Urinary bladder (tissue), 4 donors: ENCODE results near the gene DLK1. TPM values are rescaled to one million over a fixed set of nuclear protein-coding genes. Genes with fewer than 3 reads are reported as not detected.

Source experiments
- DNase-seq: peaks from one replicate; pipeline ENCODE4 v3.0.0-alpha.2; 2015; ENCODE audit errors: extremely low spot score
- H3K27ac ChIP-seq: one replicate; pipeline ENCODE4 v1.5.1; 2013; ENCODE audit warnings: low read depth, mild to moderate bottlenecking, moderate library complexity
- H3K36me3 ChIP-seq: one replicate; pipeline ENCODE4 v1.6.1; 2013; ENCODE audit warnings: mild to moderate bottlenecking, moderate library complexity; ENCODE audit not compliant: insufficient read depth
- H3K4me1 ChIP-seq: one replicate; pipeline ENCODE4 v1.6.1; 2013; ENCODE audit warnings: mild to moderate bottlenecking, moderate library complexity; ENCODE audit not compliant: insufficient read depth
- H3K4me3 ChIP-seq: one replicate; pipeline ENCODE4 v1.5.1; 2013; ENCODE audit warnings: low read depth, low read length
- WGBS: extraction: QIAGEN DNeasy Blood & Tissue Kit; methylation state at CpG from one replicate; pipeline ENCODE4 v1.1.7; 2013; 5-methylcytosine and 5-hydroxymethylcytosine counted together
- polyA plus RNA-seq: library from polyadenylated mRNA; stranded (reverse); fragments of 200-250 nt; gene quantifications from one replicate; pipeline ENCODE4 v1.2.3, GENCODE V29; 2013
- total RNA-seq: library from RNA; depleted of rRNA; stranded (reverse); fragments of >200 nt; gene quantifications from one replicate; pipeline ENCODE4 v1.2.3, GENCODE V29; 2014
- donor health status: healthy with polysubstance abuse.
- donor health status: healthy.

The DLK1 gene
- total and polyA plus RNA-seq, 2 donors: 7.1 to 87.3 TPM

DNA sequence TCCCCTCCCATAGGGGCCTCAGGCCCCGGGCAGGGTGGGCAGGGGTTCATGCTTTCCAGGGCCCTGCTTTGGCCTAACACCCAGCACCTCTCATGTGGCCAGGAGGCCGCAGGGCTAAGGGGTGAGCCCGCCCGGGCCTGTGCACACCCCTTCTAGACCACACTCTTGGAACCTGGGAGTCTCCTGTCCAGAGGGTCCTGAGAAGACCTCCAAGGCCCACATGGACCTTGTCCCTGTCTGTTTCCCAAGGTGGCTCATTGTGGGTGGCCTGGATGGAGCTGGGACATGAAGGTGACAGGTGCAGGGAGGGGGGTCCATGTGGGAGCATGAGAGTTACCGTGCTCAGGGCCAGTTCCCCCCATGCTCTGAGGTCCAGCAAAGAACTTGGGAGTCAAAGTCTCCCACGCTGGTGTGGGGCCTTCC is 11.6 kb downstream of the DLK1 start:
- H3K36me3 ChIP-seq: no peaks in the 10 kb centered on the region
- no peak for DNase-seq
- no peaks in the 10 kb centered on the region for H3K4me1 ChIP-seq
- H3K4me3 ChIP-seq: no peak overlapping the region
- H3K27ac ChIP-seq: no peak overlapping the region
- 91% methylated on average over 6 of the region's 6 CpGs for WGBS

DNA sequence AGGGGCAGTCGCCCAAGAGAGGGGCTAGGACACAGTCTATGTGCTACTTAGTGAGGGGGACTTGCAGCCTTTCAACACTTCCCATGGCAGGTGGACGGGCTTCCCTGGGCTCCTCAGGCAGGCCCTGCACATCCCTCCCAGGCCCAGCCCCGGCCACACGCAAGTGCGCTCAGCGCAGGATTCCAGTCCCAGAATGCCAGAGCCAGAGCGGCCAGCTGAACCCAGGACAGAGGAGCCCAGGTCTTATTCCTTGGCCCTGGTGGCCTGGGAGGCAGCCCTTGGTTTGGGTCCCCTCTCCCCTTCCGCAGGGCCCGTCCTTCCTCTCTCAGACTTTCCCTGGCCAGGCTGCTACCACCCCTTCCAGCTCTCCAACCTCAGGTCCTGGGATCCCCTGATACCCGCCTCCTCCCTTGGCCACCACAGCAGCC is 12.0 kb downstream of the DLK1 start:
- Histone ChIP-seq H3K36me3 (no peaks in the 10 kb centered on the region), H3K4me3 (no peak overlapping the region), H3K4me1 (no peaks in the 10 kb centered on the region), H3K27ac (no peak overlapping the region)
- no peak for DNase-seq
- WGBS: 96% methylated on average over 10 of the region's 10 CpGs

DNA sequence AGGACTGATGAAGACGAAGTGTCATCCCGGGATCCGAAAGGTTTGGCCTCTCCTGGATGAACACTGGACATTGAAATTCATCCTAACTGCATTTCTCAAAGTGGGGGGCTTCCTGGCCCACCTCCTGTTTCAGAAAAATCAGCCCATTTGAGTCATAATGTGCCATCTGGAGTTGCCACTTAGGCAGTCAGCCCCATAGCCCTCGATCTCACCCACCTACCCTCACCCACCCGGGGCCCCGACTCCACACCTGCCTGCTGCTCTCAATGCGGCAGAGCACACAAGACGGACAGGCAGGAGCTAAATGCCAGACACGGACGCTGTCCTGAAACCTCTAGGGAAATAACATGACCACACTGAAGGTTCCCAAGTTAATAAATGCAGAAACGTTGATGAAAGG is 12.6 kb downstream of the DLK1 start:
- H3K27ac ChIP-seq: no peak overlapping the region
- H3K4me1 ChIP-seq: no peaks in the 10 kb centered on the region
- no peak overlapping the region for H3K4me3 ChIP-seq
- DNase-seq: no peak
- 85% methylated on average over 11 of the region's 11 CpGs for WGBS
- H3K36me3 ChIP-seq: no peaks in the 10 kb centered on the region

DNA sequence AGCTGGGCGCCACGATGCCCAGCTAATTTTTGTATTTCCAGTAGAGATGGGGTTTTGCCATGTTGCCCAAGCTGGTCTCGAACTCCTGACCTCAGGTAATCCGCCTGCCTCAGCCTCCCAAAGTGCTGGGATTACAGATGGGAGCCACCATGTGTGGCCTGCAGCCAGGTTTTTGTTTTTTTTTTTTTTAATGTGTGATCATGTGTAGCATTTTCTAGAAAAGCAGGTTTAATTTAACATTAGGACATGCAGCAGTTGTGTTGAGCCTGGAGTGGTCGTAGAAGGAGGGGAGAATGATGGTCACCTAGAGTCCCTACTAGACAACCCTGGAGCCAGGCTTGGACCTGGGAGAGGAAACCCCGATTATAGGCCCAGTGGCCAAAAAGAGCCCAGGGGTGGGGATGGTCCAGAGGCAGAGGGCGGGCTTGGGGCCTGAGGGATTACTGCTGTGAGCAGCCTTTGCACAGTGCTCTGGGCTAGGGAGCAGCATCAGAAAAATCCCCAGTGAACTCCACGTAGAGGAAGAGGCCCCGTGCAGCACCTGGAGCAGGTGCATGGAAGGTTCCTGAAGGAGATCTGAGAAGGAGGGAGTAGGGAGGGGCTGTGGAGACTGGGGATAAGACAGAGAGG is 13.6 kb downstream of the DLK1 start:
- no peak overlapping the region for H3K27ac ChIP-seq
- no peak overlapping the region for H3K4me3 ChIP-seq
- H3K36me3 ChIP-seq: no peaks in the 10 kb centered on the region
- DNase-seq: no peak
- WGBS: 80% methylated on average over 9 of the region's 9 CpGs
- no peaks in the 10 kb centered on the region for H3K4me1 ChIP-seq

DNA sequence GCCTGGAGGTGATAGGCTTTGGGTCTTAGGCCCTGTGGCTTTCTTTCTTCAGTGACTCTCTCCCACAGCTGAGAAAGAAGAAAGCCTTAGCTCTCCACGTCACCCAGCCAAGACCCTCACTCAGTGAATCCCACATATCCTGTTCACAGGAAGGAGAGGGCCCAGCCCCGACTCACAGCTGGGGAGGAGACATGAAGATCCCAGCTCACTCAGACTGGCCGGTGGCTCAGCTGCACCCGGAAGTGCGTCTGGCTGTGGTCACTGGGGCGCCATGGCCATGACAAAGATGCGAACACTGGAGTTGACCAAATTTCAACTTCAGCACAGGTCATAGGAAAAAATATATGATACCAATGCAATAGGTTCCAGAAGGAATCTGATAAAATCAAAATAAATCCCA is 14.2 kb downstream of the DLK1 start:
- H3K36me3 ChIP-seq: no peaks in the 10 kb centered on the region
- no peak overlapping the region for H3K27ac ChIP-seq
- H3K4me3 ChIP-seq: no peak overlapping the region
- WGBS: 94% methylated on average over 7 of the region's 7 CpGs
- DNase-seq: no peak
- H3K4me1 ChIP-seq: no peaks in the 10 kb centered on the region

DNA sequence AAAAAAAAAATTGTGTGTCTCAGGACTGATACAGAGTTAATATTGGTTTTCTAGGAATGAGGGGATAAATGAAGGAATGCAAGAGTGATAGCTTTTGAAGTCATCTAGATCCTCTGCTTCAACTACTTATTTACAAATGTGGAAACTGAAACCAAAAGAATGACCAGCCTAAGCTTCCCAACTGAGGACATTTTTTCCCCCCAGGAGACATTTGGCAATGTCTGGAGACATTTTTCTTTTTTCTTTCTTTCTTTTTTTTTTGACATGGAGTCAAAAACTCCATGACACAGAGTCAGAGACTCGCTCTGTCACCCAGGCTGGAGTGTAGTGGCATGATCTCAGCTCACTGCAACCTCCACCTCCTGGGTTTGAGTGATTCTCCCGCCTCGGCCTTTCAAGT is 15.3 kb downstream of the DLK1 start:
- DNase-seq: no peak
- H3K4me3 ChIP-seq: no peak overlapping the region
- no peaks in the 10 kb centered on the region for H3K36me3 ChIP-seq
- H3K27ac ChIP-seq: no peak overlapping the region
- WGBS: 62% methylated on average over 3 of the region's 3 CpGs
- H3K4me1 ChIP-seq: no peaks in the 10 kb centered on the region

DNA sequence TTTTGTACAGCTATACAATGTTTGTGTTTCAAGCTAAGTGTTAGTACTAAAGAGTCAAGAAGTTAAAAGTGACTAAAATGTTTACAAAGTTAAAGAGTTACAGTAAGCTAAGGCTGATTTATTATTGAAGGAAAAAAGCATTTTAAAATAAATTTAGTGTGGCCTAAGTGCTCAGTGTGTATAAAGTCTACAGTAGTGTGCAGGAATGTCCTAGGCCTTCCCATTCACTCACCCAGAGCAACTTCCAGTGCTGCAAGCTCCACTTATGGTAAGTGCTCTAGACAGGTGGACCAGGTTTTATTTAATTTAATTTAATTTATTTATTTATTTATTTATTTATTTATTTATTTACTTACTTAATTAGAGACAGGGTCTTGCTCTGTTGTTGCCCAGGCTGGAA is 19.6 kb downstream of the DLK1 start:
- Histone ChIP-seq H3K4me3 (no peak overlapping the region), H3K4me1 (no peaks in the 10 kb centered on the region), H3K36me3 (no peaks in the 10 kb centered on the region), H3K27ac (no peak overlapping the region)
- no peak for DNase-seq

DNA sequence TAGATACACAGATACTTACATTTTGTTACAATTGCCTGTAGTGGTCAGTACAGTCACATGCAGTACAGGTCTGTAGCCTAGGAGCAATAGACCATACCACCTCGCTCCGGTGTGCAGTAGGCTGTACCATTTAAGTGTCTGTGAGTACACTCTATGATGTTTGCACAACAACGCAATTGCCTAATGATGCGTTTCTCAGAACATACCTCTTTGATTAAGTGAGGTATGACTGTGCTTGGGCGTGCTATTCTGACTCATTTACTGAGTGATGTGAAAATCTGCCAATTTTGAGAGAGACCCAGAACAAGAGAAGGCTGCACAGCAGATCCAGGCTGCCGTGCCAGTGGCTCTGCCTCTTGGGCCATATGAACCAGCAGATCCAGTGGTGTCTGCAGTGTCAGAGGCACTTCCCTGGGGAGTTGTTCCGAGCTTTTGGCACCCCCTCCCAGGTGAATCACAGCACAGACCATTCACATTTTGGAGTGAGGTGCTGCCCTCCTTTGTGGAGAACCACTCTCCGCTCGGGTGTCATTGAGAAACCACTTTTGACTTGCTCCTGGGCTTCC is 20.4 kb downstream of the DLK1 start:
- H3K27ac ChIP-seq: no peak overlapping the region
- no peaks in the 10 kb centered on the region for H3K4me1 ChIP-seq
- WGBS: 85% methylated on average over 9 of the region's 9 CpGs
- DNase-seq: no peak
- no peak overlapping the region for H3K4me3 ChIP-seq
- H3K36me3 ChIP-seq: no peaks in the 10 kb centered on the region

DNA sequence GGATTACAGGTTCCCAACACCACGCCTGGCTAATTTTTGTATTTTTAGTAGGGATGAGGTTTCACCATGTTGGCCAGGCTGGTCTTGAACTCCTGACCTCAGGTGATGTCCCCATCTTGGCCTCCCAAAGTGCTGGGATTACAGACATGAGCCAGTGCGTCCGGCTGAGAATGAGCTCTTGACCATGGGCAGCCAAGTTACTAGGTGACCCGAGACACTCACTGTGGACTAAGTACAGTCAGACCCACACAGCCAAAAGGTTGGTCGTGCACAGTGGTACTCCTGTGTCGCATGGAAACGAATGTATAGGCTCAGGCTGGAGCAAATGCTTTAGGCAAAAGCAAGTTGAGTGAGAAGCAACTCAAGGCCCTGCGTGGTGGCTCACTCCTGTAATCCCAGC is 21.0 kb downstream of the DLK1 start:
- DNase-seq: no peak
- 94% methylated on average over 8 of the region's 8 CpGs for WGBS
- H3K36me3 ChIP-seq: no peaks in the 10 kb centered on the region
- no peaks in the 10 kb centered on the region for H3K4me1 ChIP-seq
- H3K4me3 ChIP-seq: no peak overlapping the region
- H3K27ac ChIP-seq: no peak overlapping the region

DNA sequence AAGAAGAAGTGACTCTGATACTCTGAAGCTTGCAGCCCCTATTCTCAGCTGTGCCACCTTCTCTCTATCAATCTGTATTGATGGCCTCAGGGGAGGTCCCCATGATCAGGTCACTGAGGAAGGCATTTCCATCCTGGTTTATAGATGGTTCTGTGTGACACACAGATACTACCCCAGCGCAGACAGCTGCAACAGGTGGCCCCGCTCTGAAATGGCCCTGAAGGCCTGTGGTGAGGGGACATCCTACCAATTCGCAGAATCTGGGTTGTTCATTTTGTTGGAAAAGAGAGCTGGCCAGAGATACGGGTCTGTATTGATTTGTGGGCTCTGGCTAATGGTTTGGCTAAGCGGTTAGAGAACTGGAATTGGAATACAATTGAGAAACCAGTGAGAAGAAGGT is 21.7 kb downstream of the DLK1 start:
- WGBS: 74% methylated on average over 5 of the region's 5 CpGs
- Histone ChIP-seq H3K4me3 (no peak overlapping the region), H3K27ac (no peak overlapping the region), H3K4me1 (no peaks in the 10 kb centered on the region), H3K36me3 (no peaks in the 10 kb centered on the region)
- DNase-seq: no peak

DNA sequence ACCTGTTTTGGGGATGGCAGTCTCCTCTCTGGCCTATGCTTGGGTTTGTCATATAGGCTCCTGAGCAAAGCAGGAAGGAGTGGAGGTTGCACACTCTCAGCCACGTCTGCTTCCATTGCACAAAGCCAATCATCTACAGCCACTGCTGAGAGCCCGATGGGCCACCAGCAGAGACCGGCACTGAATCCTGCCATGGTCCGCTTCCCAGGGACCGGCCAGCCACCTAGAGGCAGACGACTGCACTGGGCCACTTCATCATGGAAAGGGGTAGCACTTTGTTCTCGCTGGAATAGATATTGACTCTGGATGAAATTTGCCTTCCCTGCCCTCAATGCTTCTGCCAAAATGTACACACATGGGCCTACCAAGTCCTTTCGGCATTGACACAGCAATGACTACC is 22.3 kb downstream of the DLK1 start:
- Histone ChIP-seq H3K4me1 (no peaks in the 10 kb centered on the region), H3K4me3 (no peak overlapping the region), H3K36me3 (no peaks in the 10 kb centered on the region), H3K27ac (no peak overlapping the region)
- whole genome bisulfite sequencing: 86% methylated on average over 8 of the region's 8 CpGs
- no peak for DNase-seq

DNA sequence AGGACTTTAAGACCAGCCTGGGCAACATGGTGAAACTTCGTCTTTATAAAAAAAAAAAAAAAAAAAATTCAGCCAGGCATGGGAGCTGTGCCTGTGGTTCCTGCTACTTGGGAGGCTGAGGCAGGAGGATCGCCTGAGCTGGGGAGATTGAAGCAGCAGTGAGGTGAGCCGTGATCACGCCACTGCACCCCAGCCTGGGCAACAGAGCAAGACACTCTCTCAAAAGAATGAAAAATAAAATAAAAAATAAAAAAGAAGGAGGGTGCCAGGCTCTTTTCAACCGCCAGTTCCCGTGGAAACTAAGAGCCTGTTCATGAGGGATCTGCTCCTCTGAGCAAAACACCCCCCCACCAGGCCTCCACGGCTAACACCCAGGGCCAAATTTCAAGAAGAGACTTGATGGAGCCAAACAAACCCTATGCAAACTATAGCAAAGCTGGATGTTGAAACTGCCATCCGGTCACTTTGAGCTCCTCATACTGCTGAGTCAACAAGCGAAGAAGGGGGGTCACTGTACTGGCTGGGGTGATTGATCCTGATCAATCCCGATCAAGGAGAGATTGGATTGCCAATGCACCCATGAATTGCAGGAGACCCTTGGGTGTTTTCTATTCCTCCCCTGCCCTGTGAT is 23.4 kb downstream of the DLK1 start:
- WGBS: 97% methylated on average over 10 of the region's 10 CpGs
- no peak for DNase-seq
- H3K27ac ChIP-seq: no peak overlapping the region
- H3K4me1 ChIP-seq: no peaks in the 10 kb centered on the region
- no peak overlapping the region for H3K4me3 ChIP-seq
- H3K36me3 ChIP-seq: no peaks in the 10 kb centered on the region

DNA sequence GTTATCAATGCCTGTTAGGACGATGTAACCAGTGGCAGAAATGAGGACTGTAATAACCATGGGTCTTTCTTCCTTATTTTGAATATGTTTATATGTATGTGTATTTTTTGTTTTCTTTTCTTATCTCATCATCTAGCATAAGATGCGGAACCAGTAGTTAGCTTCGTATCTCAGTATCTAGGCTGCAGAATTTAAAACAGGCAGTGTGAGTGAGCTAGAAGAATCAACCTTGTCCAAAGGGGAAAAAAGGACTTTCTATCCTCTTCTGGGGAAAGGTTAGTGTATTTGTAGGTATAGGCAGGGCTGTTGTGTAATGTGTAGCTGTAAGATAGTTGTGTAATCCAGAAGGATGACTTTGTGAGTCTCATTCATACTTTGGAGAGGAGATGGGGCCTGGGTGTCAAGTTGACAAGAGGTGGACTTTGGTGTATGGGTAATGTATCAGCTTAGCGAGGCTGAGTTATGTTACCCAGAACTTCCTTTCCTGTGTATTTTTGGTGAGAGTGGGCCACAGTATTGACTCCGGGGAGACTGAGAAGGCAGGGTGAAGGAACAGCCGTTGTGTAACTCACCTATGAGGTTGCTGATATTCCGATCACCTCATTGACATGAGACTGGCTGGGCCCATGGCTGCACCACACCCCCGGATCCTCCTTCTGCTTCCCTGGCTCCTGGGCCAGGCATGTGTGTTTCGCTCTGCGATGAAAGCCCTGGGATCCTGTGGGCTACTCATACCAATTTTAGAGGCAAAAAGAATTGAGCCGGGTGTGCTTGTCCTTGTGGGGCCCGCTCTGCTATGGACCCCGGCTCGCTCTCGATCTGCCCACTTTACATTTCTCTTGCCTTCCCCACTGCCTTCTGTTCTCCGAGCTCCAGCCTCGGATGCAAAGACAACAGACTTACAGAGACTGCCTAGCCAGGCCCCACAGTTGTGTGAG is 24.3 kb downstream of the DLK1 start:
- no peak for DNase-seq
- WGBS: 93% methylated on average over 17 of the region's 17 CpGs
- H3K27ac ChIP-seq: no peak overlapping the region
- H3K36me3 ChIP-seq: no peaks in the 10 kb centered on the region
- no peak overlapping the region for H3K4me3 ChIP-seq
- H3K4me1 ChIP-seq: no peaks in the 10 kb centered on the region

DNA sequence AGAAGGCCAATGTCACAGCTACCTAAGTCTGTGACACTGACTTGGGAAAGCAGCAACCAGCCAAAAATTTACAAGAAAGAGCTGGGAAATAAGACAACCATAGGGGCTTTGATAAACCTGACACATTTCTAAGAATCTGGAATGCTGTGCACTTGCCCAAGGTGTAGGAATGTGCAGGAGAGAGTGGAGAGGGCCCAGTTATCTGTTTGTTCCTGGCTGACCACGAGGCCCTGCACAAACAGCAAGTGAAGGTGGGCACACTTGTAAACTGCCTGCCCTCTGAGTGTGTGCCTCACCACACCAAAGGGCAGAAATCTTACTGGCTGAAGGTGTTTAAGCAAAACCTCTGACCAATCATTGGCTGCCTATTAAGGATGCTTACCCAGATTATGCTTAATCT is 27.3 kb downstream of the DLK1 start:
- Histone ChIP-seq H3K27ac (no peak overlapping the region), H3K4me3 (no peak overlapping the region), H3K36me3 (no peaks in the 10 kb centered on the region), H3K4me1 (no peaks in the 10 kb centered on the region)
- WGBS: 39% methylated on average over 1 of the region's 1 CpG
- DNase-seq: no peak
